Activated T-cell treated with anti-CD3 and anti-CD28 coated beads, Interleukin-2, amount 50 U/mL, for 1 hour (primary cell): Measurements from ENCODE around the gene GRIN2A.

Source experiments
- DNase-seq: peaks from one replicate; pipeline ENCODE4 v3.0.0-alpha.2; 2020

Gene GRIN2A

GRCh38 chr16:10128397-10129258, 53.6 kb downstream of the GRIN2A start:
- no peak for DNase-seq

GRCh38 chr16:10126686-10127085, 55.5 kb downstream of the GRIN2A start:
- no peak for DNase-seq

- DNase-seq = no peak
Observed at GRCh38 chr16:10123141-10123540, 59.1 kb downstream of the GRIN2A start.

- no peak for DNase-seq
Observed at GRCh38 chr16:10122546-10122945, 59.7 kb downstream of the GRIN2A start.

- DNase-seq = no peak
Observed at GRCh38 chr16:10121897-10122425, 60.3 kb downstream of the GRIN2A start.

GRCh38 chr16:10121491-10121890, 60.7 kb downstream of the GRIN2A start:
- DNase-seq = no peak

- no peak for DNase-seq
Observed at GRCh38 chr16:10120953-10121352, 61.3 kb downstream of the GRIN2A start.

GRCh38 chr16:10114409-10114808, 67.8 kb downstream of the GRIN2A start:
- no peak for DNase-seq

GRCh38 chr16:10113248-10113647, 69.0 kb downstream of the GRIN2A start:
- no peak for DNase-seq

- no peak for DNase-seq
Observed at GRCh38 chr16:10112021-10112420, 70.2 kb downstream of the GRIN2A start.

GRCh38 chr16:10111156-10111761, 71.0 kb downstream of the GRIN2A start:
- no peak for DNase-seq

- no peak for DNase-seq
Observed at GRCh38 chr16:10110552-10110951, 71.7 kb downstream of the GRIN2A start.

- DNase-seq = no peak
Observed at GRCh38 chr16:10107081-10107480, 75.1 kb downstream of the GRIN2A start.

GRCh38 chr16:10103700-10104099, 78.5 kb downstream of the GRIN2A start:
- DNase-seq = no peak

- DNase-seq = no peak
Observed at GRCh38 chr16:10103118-10103517, 79.1 kb downstream of the GRIN2A start.

GRCh38 chr16:10100829-10101228, 81.4 kb downstream of the GRIN2A start:
- DNase-seq = no peak

GRCh38 chr16:10098991-10099390, 83.2 kb downstream of the GRIN2A start:
- DNase-seq = no peak

GRCh38 chr16:10097271-10097670, 85.0 kb downstream of the GRIN2A start:
- DNase-seq = no peak

- no peak for DNase-seq
Observed at GRCh38 chr16:10093576-10093975, 88.7 kb downstream of the GRIN2A start.

GRCh38 chr16:10090816-10091215, 91.4 kb downstream of the GRIN2A start:
- no peak for DNase-seq

GRCh38 chr16:10088380-10088793, 93.8 kb downstream of the GRIN2A start:
- no peak for DNase-seq

- no peak for DNase-seq
Observed at GRCh38 chr16:10087151-10087550, 95.1 kb downstream of the GRIN2A start.

GRCh38 chr16:10086620-10087019, 95.6 kb downstream of the GRIN2A start:
- DNase-seq = no peak

- no peak for DNase-seq
Observed at GRCh38 chr16:10085078-10085798, 97.0 kb downstream of the GRIN2A start.
